ENCODE measurements around the gene CRACDL. TPM values are rescaled to one million over a fixed set of nuclear protein-coding genes. Genes with fewer than 3 reads are reported as not detected.
A peak's percentile ranks its signal among the peaks of the same experiment; 100 is the strongest.
"Not testable (repeated sequence)": the region's sequence is repeated elsewhere in the genome, so short reads cannot be mapped to it uniquely, and the experiment has no call there.

Gene CRACDL
- total and polyA plus RNA-seq, 4 experiments from 2014 or later = 0.25 to 1.3 (median 1.2) TPM

DNA sequence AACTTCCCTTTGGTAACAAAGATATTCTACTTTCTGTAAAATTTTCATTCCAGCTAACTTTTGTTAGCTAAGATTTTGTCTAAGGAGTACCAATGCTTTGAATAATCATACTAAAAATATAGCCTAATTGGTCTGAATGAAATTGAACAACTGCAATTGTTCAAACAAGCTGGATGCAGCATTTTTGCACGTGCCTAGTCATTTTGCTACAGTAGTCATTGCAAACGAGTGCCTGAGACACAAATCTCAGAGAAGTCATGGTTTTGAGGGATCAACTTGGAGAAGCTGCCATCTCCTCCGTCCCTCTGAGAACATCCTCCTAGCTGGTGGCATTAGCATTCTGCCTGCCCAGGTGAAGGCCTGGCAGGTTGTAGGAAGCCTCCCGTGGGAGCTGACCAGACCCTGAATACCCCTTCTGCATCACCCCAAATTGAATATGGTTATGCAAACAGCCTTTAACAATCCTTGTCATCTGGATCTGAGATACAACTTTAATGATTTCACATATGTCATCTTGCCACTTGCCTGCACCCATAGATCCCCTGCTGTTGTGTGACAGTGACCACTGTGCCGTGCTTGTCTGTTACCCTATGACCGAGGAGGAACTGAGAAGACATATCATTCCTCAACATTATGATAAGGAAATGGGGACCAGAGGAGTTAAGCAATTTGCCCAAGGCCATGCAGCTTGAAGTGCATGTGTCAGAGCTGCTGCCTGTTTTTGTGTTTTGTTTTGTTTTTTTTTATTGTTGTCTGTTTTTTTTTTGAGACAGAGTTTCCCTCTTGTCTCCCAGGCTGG is 176.0 kb downstream of the CRACDL start:
- Mint-ChIP-seq H3K27me3 (no peaks in the 10 kb centered on the region), H3K27ac (peak overlapping the region; percentile 78 to 99 (median 93)), H3K4me1 (peaks cover 56 to 87% (median 73%) of the 10 kb centered on the region in 4 donors), H3K4me3 (peak overlapping the region in 7 of 8 donors; percentile 47 to 80 (median 62)), H3K36me3 (no peaks in the 10 kb centered on the region), H3K9me3 (peaks cover 0 to 2% (median 0%) of the 10 kb centered on the region in 8 donors)
- peaks cover 84% of the 10 kb centered on the region for H3K4me1 ChIP-seq (ENCODE audit: insufficient read depth, low read length)
- no peak for DNase-seq
- H3K27ac ChIP-seq (ENCODE audit: low read depth, low read length) = peak overlapping the region; percentile 20
- POLR2A ChIA-PET (ENCODE audit: partially characterized antibody) = interaction anchor here (0.9 to 9.7 kb wide), 8 partner anchors 11 to 151 kb away, joined by 3 to 268 read pairs (median 7); partner anchors contain the start of genes MGAT4A and UNC50
- intact Hi-C loops (cut with micrococcal nuclease) = loop anchor here (1.0 kb wide), 1 partner anchor 24 kb away; no protein-coding TSS in a partner anchor
- no peak overlapping the region for H3K4me3 ChIP-seq (ENCODE audit: low read length in 2 of 2)
- no peaks in the 10 kb centered on the region for H3K9me3 ChIP-seq (ENCODE audit: control insufficient read depth in 1 of 2, low read length in 2 of 2)
- no peaks in the 10 kb centered on the region for H3K27me3 ChIP-seq (ENCODE audit: insufficient read depth, low read length)
- H3K36me3 ChIP-seq (ENCODE audit: insufficient read depth, low read length) = no peaks in the 10 kb centered on the region
- CTCF ChIA-PET (ENCODE audit: partially characterized antibody) = interaction anchor here (0.9 to 4.4 kb wide), 7 partner anchors 11 to 111 kb away, joined by 3 to 24 read pairs (median 4); partner anchors contain the start of gene MGAT4A

DNA sequence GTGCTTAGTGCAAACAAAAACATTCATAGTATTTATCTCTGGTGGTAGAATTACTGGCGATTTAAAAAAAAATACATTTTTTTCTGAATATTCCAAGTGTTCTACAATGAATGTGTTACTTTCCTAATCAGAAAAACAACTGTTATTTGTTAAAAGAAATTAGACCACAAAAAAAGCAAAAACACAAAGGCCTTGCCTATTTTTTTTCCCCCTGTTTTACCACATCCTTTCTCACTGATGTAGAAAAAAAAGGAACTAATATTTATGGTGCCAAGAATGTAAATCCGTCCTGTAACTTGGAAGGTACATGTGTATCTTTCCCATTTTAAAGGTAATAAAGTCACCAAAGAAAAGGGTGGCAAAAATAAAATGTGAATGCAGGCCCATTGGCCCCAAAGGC is 176.7 kb downstream of the CRACDL start:
- H3K27me3 ChIP-seq (ENCODE audit: insufficient read depth, low read length) = no peaks in the 10 kb centered on the region
- no peaks in the 10 kb centered on the region for H3K36me3 ChIP-seq (ENCODE audit: insufficient read depth, low read length)
- H3K36me3 Mint-ChIP-seq = no peaks in the 10 kb centered on the region
- no peaks in the 10 kb centered on the region for H3K27me3 Mint-ChIP-seq
- H3K9me3 Mint-ChIP-seq = peaks cover 0 to 2% (median 0%) of the 10 kb centered on the region in 8 donors
- ChIA-PET CTCF (ENCODE audit: partially characterized antibody) (interaction anchor here (1.0 to 4.4 kb wide), 5 partner anchors 11 to 28 kb away, joined by 4 to 24 read pairs (median 5); partner anchors contain the start of gene MGAT4A), POLR2A (ENCODE audit: partially characterized antibody) (interaction anchor here (0.9 to 9.7 kb wide), 8 partner anchors 12 to 151 kb away, joined by 3 to 268 read pairs (median 10); partner anchors contain the start of genes MGAT4A and UNC50)
- intact Hi-C loops (cut with micrococcal nuclease) = loop anchor here (1.0 kb wide), 1 partner anchor 23 kb away; no protein-coding TSS in a partner anchor
- H3K4me1 Mint-ChIP-seq = peaks cover 56 to 83% (median 71%) of the 10 kb centered on the region in 4 donors
- peak in 4 of 5 donors; percentile 53 to 63 (median 58) for DNase-seq
- no peaks in the 10 kb centered on the region for H3K9me3 ChIP-seq (ENCODE audit: control insufficient read depth in 1 of 2, low read length in 2 of 2)
- peak overlapping the region in 7 of 8 donors; percentile 47 to 80 (median 62) for H3K4me3 Mint-ChIP-seq
- H3K4me3 ChIP-seq (ENCODE audit: low read length in 2 of 2) = no peak overlapping the region
- H3K27ac Mint-ChIP-seq = peak overlapping the region; percentile 78 to 99 (median 93)
- H3K27ac ChIP-seq (ENCODE audit: low read depth, low read length) = peak overlapping the region; percentile 14
- peaks cover 82% of the 10 kb centered on the region for H3K4me1 ChIP-seq (ENCODE audit: insufficient read depth, low read length)

DNA sequence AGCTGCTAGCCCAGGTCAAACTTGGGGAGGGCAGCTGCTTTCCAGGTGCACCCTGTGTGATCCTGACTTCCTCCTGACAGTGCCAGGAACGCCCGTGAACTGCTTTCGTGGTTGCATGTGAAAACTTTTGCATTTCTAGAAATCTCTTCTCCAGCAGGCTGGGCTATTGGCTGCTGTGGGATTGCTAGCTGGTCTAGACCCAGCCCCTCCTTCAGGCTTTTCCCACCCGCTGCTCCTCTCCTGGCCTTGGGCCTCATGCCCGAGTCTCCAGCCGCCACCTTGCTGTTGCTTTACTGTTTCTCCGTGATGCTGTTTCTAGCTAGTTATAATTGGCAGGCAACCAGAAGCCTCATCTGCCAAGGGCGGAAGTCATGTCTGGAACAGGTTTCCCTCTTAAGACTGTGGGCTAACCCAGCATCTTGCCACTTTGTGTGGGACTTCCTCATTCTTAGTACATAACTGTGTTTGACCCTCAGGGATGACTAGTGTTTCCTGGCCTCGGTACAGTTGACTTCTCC is 178.1 kb downstream of the CRACDL start:
- Histone ChIP-seq H3K36me3 (ENCODE audit: insufficient read depth, low read length) (no peaks in the 10 kb centered on the region), H3K27ac (ENCODE audit: low read depth, low read length) (peak overlapping the region; percentile 68), H3K9me3 (ENCODE audit: control insufficient read depth in 1 of 2, low read length in 2 of 2) (no peaks in the 10 kb centered on the region), H3K4me3 (ENCODE audit: low read length in 2 of 2) (peak overlapping the region in 1 of 2 donors; percentile 37), H3K4me1 (ENCODE audit: insufficient read depth, low read length) (peaks cover 69% of the 10 kb centered on the region), H3K27me3 (ENCODE audit: insufficient read depth, low read length) (no peaks in the 10 kb centered on the region)
- intact Hi-C loops (cut with micrococcal nuclease) = loop anchor here (1.0 kb wide), 1 partner anchor 27 kb away; the partner anchor contains the start of gene MGAT4A
- peak overlapping the region; percentile 68 to 95 (median 84) for H3K4me3 Mint-ChIP-seq
- H3K9me3 Mint-ChIP-seq = peaks cover 0 to 2% (median 0%) of the 10 kb centered on the region in 8 donors
- H3K27ac Mint-ChIP-seq = peak overlapping the region; percentile 93 to 99 (median 97)
- ChIA-PET CTCF (ENCODE audit: partially characterized antibody) (interaction anchor here (1.2 to 4.4 kb wide), 12 partner anchors 12 to 109 kb away, joined by 3 to 24 read pairs (median 7); partner anchors contain the start of gene MGAT4A), POLR2A (ENCODE audit: partially characterized antibody) (interaction anchor here (0.7 to 9.7 kb wide), 14 partner anchors 13 to 108 kb away, joined by 3 to 268 read pairs (median 4); partner anchors contain the start of gene MGAT4A)
- H3K36me3 Mint-ChIP-seq = no peaks in the 10 kb centered on the region
- DNase-seq = peak; percentile 68 to 87 (median 71)
- peaks cover 57 to 86% (median 71%) of the 10 kb centered on the region in 4 donors for H3K4me1 Mint-ChIP-seq
- H3K27me3 Mint-ChIP-seq = no peaks in the 10 kb centered on the region

DNA sequence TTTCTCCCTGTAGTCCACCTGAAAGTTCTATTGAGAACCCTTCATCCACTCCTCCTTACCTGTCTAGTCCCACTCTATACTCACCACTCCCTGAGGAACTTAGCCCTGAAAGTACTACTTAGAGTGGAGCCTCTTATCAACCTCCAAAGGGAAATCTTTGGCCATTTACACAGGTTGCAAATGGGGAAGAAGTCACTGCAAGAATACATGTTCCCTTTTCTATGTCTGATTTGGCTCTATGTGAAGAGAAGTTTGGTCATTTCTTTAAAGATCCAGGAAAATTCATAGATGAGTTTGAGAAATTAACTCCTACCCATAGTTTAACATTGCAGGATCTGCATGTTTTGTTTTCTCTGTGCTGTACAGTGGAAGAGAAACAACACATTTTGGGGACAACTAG is 182.2 kb downstream of the CRACDL start:
- Mint-ChIP-seq H3K36me3 (no peaks in the 10 kb centered on the region), H3K4me3 (no peak overlapping the region), H3K27ac (peak overlapping the region in 3 of 7 donors; percentile 29 to 59 (median 51)), H3K4me1 (peaks cover 34 to 73% (median 50%) of the 10 kb centered on the region in 4 donors), H3K27me3 (no peaks in the 10 kb centered on the region), H3K9me3 (no peaks in the 10 kb centered on the region)
- intact Hi-C loops (cut with micrococcal nuclease) = no loop called here
- H3K27ac ChIP-seq (ENCODE audit: low read depth, low read length) = no peak overlapping the region
- H3K27me3 ChIP-seq (ENCODE audit: insufficient read depth, low read length) = no peaks in the 10 kb centered on the region
- CTCF ChIA-PET (ENCODE audit: partially characterized antibody) = no interaction called here
- no peak for DNase-seq
- H3K4me1 ChIP-seq (ENCODE audit: insufficient read depth, low read length) = peaks cover 28% of the 10 kb centered on the region
- H3K9me3 ChIP-seq (ENCODE audit: control insufficient read depth in 1 of 2, low read length in 2 of 2) = no peaks in the 10 kb centered on the region
- no peak overlapping the region for H3K4me3 ChIP-seq (ENCODE audit: low read length in 2 of 2)
- H3K36me3 ChIP-seq (ENCODE audit: insufficient read depth, low read length) = no peaks in the 10 kb centered on the region
- POLR2A ChIA-PET (ENCODE audit: partially characterized antibody) = interaction anchor here (1.2 to 9.7 kb wide), 2 partner anchors 9 to 21 kb away, joined by 3 to 268 read pairs; partner anchors contain the start of gene MGAT4A

DNA sequence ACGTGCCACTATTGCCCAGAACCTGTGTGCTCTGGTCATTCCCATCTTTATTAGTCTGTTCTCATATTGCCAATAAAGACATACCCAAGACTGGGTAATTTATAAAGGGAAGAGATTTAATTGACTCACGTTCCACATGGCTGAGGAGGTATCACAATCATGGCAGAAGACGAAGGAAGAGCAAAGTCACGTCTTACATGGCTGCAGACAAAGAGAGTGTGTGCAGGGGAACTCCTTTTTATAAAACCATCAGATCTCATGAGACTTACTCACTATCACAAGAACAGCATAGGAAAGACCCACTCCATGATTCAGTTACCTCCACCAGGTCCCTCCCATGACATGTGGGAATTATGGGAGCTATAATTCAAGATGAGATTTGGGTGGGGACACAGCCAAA is 183.3 kb downstream of the CRACDL start:
- H3K36me3 ChIP-seq (ENCODE audit: insufficient read depth, low read length); H3K9me3 ChIP-seq (ENCODE audit: control insufficient read depth in 1 of 2, low read length in 2 of 2); H3K27me3 ChIP-seq (ENCODE audit: insufficient read depth, low read length); H3K9me3 Mint-ChIP-seq; H3K36me3 Mint-ChIP-seq; H3K27me3 Mint-ChIP-seq; H3K27ac ChIP-seq (ENCODE audit: low read depth, low read length); intact Hi-C loops (cut with micrococcal nuclease); CTCF ChIA-PET (ENCODE audit: partially characterized antibody); DNase-seq; H3K4me3 ChIP-seq (ENCODE audit: low read length in 2 of 2): not testable (repeated sequence)
- Mint-ChIP-seq H3K27ac (peak overlapping the region in 2 of 7 donors; percentile 35 to 47), H3K4me1 (peaks cover 30 to 72% (median 49%) of the 10 kb centered on the region in 4 donors), H3K4me3 (peak overlapping the region in 1 of 8 donors; percentile 27)
- peaks cover 23% of the 10 kb centered on the region for H3K4me1 ChIP-seq (ENCODE audit: insufficient read depth, low read length)
- POLR2A ChIA-PET (ENCODE audit: partially characterized antibody) = interaction anchor here (1.0 to 9.7 kb wide), 4 partner anchors 8 to 103 kb away, joined by 3 to 268 read pairs (median 4); partner anchors contain the start of gene MGAT4A

DNA sequence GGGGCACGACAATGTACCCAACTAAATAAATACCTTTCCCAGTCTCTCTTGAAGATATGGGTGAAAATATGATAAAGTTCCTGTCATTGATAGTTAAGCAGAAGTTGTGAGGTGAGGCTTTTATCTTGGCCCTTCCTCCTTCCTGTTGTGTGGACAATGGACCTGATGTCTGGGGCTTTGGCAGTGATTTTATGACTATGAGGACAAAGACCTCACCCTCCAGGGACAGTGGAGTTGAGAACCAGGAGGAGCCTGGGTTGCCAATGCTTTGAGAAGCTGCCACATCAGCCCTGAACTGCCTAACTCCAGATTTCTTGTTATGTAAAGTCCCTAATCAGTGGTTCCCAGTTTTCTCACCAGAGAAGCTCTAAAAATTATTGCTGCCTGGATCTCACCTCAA is 184.3 kb downstream of the CRACDL start:
- Histone ChIP-seq H3K4me1 (ENCODE audit: insufficient read depth, low read length) (peaks cover 16% of the 10 kb centered on the region), H3K27ac (ENCODE audit: low read depth, low read length) (no peak overlapping the region), H3K36me3 (ENCODE audit: insufficient read depth, low read length) (no peaks in the 10 kb centered on the region), H3K27me3 (ENCODE audit: insufficient read depth, low read length) (no peaks in the 10 kb centered on the region), H3K4me3 (ENCODE audit: low read length in 2 of 2) (no peak overlapping the region), H3K9me3 (ENCODE audit: control insufficient read depth in 1 of 2, low read length in 2 of 2) (no peaks in the 10 kb centered on the region)
- Mint-ChIP-seq H3K4me3 (no peak overlapping the region), H3K36me3 (no peaks in the 10 kb centered on the region), H3K4me1 (peaks cover 25 to 65% (median 44%) of the 10 kb centered on the region in 4 donors), H3K27ac (no peak overlapping the region), H3K27me3 (no peaks in the 10 kb centered on the region), H3K9me3 (no peaks in the 10 kb centered on the region)
- CTCF ChIA-PET (ENCODE audit: partially characterized antibody) = no interaction called here
- DNase-seq = no peak
- POLR2A ChIA-PET (ENCODE audit: partially characterized antibody) = interaction anchor here (1.6 kb wide), 1 partner anchor 20 kb away, joined by 6 read pairs; no protein-coding TSS in a partner anchor
- intact Hi-C loops (cut with micrococcal nuclease) = no loop called here

Measured in CD4-positive, alpha-beta memory T cell (primary cell).